Ectodermal cell (in vitro differentiated cells): ENCODE results near the gene ZSCAN10.

ENCODE experiments used
- H3K27ac ChIP-seq: 2 replicates; pipeline ENCODE4 v1.7.0; 2013; ENCODE audit warnings: mild to moderate bottlenecking, low read depth, low read length; ENCODE audit not compliant: insufficient read depth, poor library complexity, severe bottlenecking
- H3K27me3 ChIP-seq: 2 replicates; pipeline ENCODE4 v1.7.0; 2013; ENCODE audit warnings: mild to moderate bottlenecking, low read length; ENCODE audit not compliant: insufficient read depth, control insufficient read depth, poor library complexity, severe bottlenecking
- H3K36me3 ChIP-seq: one replicate; pipeline ENCODE4 v1.7.0; 2013; ENCODE audit warnings: low read length; ENCODE audit not compliant: control insufficient read depth, insufficient read depth
- H3K4me1 ChIP-seq: one replicate; pipeline ENCODE4 v1.7.0; 2013; ENCODE audit warnings: low read length; ENCODE audit not compliant: control insufficient read depth, insufficient read depth
- H3K4me3 ChIP-seq: 2 replicates; pipeline ENCODE4 v1.7.0; 2013; ENCODE audit warnings: low read depth, low read length, control low read depth; ENCODE audit not compliant: insufficient read depth
- H3K9me3 ChIP-seq: 2 replicates; pipeline ENCODE4 v1.7.0; 2013; ENCODE audit warnings: mild to moderate bottlenecking, low read length, moderate library complexity; ENCODE audit not compliant: control insufficient read depth
- WGBS, 2 experiments: methylation state at CpG; one replicate each; pipeline ENCODE4 v1.1.7; 2013; ENCODE audit warnings: missing lambda C conversion rate in 2 of 2; 5-methylcytosine and 5-hydroxymethylcytosine counted together

Gene ZSCAN10

GRCh38 chr16:3134338-3135125 is 35.4 kb upstream of the ZSCAN10 start, which contains the start of gene ZNF213:
ZNF213 (plus strand) TSS chr16:3135029; CDS start chr16:3137281, 2,252 bp downstream.
- 0% methylated on average over 63 of the region's 63 CpGs for WGBS, 2 experiments
- Histone ChIP-seq H3K9me3 (no peaks in the 10 kb centered on the region), H3K4me3 (peak within 1 kb of the TSS; percentile 100), H3K27ac (peak within 1 kb of the TSS; percentile 94), H3K4me1 (no peaks in the 10 kb centered on the region), H3K27me3 (no peaks in the 10 kb centered on the region), H3K36me3 (no peaks in the 10 kb centered on the region)

DNA sequence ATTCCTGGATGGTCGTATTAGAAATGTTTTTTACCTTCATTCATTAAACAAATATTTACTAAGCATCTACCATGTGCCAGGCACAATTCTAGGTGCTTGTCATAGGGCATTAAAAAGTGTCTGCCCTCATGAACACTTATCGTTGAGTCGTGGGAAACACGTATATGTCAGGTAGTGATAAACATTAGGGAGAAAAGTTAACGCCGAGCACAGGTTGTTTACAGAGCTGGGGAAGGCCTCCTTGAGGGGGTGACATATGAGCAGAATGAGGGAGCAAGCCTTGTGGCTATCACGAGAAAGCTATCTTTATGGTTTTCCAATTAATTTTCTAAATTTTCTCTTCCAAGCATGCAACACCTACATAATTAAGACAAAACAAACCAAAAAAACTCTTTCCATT is 34.8 kb upstream of the ZSCAN10 start:
- H3K36me3 ChIP-seq = no peaks in the 10 kb centered on the region
- H3K27me3 ChIP-seq = no peaks in the 10 kb centered on the region
- no peaks in the 10 kb centered on the region for H3K9me3 ChIP-seq
- 31 to 38% methylated on average over 6 to 7 of the region's 7 CpGs for WGBS, 2 experiments
- H3K27ac ChIP-seq = no peak overlapping the region
- H3K4me3 ChIP-seq = peak overlapping the region; percentile 100
- no peaks in the 10 kb centered on the region for H3K4me1 ChIP-seq

DNA sequence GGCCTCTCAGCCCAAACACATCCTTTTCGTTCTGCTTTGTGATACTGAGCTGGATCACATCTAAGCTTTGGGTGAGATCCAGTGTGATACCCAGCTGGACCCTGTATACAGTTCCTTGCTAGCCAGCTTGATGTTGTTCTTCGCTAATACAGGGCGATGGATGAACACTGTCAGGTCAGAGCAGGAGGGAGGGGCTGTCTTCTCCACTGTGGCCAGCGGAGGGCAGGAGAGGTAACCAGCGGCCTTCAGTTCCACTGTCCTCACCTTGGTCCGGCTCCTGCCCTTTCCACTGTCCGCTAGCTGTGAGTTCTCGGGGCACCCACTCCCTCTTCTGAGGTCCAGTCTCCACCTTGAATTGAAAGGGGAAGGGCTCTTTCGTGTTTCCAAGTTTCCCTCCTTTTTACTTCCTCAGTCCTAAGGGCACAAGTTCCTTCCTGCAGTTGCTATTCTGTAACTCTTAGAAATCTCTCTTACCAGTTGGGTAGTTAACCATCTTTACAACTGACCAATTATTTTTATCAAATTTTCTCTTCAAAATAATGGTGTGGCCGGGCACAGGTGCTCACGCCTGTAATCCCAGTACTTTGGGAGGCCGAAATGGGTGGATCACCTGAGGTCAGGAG is 32.8 kb upstream of the ZSCAN10 start:
- H3K4me1 ChIP-seq = no peaks in the 10 kb centered on the region
- WGBS, 2 experiments = 80 to 82% methylated on average over 12 of the region's 12 CpGs
- H3K4me3 ChIP-seq = no peak overlapping the region
- H3K9me3 ChIP-seq = no peaks in the 10 kb centered on the region
- no peak overlapping the region for H3K27ac ChIP-seq
- H3K27me3 ChIP-seq = no peaks in the 10 kb centered on the region
- H3K36me3 ChIP-seq = no peaks in the 10 kb centered on the region

DNA sequence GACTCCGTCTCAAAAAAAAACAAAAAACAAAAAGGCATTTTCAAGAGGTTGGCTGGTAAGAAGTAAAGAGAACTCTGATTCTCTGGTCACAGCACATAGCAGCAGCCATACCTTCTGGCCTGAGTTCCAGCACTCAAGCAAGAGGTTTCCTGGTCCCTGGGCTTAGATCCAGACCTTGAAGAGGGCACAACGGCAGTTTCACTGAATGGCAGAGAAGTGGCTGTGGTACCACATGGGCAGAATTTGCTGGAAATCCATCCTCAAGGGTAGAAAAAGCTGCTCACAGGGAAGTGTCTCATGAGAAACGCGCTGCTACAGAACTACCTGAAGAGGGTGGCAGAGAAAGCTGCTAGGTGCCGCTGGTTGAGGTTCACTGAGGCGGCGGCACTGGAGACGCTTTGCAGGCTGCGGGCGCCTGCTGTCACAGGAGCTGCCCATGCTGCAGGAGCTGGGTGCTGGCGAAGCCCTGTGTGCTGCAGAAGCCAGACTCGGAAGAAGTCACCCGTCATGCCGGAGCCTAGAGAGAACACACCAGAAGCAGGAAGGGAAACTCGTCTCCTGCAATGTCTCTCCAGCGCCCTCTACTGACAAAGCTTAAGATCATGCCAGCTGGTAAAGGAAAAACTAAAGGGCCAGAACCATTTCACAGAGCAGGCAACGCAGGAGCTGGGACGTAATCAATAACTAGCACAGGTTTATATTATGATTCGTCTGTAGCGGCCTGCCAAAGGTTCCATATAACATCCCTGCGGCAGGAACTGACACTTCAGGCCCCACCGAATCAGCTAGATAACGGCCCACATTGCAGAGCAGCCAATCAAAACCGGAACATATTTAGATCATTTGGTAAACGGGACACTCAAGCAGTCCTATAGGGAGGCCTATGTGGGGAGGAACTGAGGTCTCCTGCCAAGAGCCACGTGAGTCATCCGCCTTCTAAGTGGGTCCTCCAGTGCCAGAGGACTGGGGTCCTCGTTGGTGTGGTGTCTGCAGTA is 30.3 kb upstream of the ZSCAN10 start:
- Histone ChIP-seq H3K36me3 (no peaks in the 10 kb centered on the region), H3K4me1 (no peaks in the 10 kb centered on the region), H3K4me3 (peak overlapping the region; percentile 5), H3K27ac (peak overlapping the region; percentile 6), H3K27me3 (no peaks in the 10 kb centered on the region), H3K9me3 (no peaks in the 10 kb centered on the region)
- 59 to 60% methylated on average over 28 of the region's 28 CpGs for WGBS, 2 experiments

- H3K4me3 ChIP-seq = no peak overlapping the region
- 55 to 62% methylated on average over 6 of the region's 6 CpGs for WGBS, 2 experiments
These were observed 28.7 kb upstream of the ZSCAN10 start for GRCh38 chr16:3127745-3128144.

DNA sequence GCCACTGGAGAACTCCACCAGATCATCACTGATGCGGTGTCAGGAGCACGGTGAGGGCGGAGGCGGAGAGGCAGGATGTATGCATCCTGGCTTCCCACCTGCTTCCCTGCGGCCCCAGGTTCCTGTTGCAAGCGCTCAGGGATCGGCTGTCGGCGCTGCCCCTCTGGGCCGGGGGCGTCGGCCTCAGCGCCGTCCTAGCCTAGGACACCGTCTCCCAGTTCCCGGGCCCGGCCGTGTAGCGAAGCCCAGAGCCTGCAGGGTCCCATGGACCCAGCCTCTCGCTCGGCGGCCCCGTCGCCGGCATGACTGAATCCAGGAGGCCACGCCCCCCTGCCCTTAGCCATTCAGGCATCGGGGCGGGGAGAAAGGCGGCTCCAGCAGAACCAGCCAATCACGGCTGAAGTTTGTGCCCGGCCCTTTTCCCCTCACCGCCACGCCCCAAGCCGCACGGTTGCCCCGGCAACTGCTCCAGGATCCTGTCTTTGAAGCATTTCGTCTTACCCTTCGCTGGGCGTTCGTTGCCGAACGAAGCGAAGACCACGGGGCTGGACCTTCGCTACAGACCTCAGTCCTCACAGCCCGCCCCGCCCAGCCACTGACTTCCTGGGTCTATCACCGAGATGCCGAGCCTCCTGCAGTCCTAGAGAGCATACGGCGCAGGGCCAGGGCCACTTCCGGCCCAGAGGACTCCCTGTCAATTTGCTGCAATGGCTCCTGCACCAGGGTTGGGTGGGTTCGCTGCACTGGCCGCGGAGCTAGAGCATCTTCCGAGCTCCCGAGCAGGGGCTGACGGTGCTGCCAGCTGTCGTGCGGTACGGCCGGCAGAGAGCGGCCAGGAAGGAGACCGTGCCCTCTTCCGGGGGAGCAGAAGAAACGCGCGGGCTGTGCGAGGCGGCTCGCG is 25.1 kb upstream of the ZSCAN10 start:
- Histone ChIP-seq H3K27me3 (no peaks in the 10 kb centered on the region), H3K36me3 (no peaks in the 10 kb centered on the region)
- 1% methylated on average over 72 of the region's 72 CpGs for WGBS, 2 experiments

More at GRCh38 chr16:3127745-3128144, 28.7 kb upstream of the ZSCAN10 start:
- H3K36me3 ChIP-seq = no peaks in the 10 kb centered on the region
- no peak overlapping the region for H3K27ac ChIP-seq
- no peaks in the 10 kb centered on the region for H3K9me3 ChIP-seq
- H3K4me1 ChIP-seq = no peaks in the 10 kb centered on the region
- H3K27me3 ChIP-seq = no peaks in the 10 kb centered on the region

DNA sequence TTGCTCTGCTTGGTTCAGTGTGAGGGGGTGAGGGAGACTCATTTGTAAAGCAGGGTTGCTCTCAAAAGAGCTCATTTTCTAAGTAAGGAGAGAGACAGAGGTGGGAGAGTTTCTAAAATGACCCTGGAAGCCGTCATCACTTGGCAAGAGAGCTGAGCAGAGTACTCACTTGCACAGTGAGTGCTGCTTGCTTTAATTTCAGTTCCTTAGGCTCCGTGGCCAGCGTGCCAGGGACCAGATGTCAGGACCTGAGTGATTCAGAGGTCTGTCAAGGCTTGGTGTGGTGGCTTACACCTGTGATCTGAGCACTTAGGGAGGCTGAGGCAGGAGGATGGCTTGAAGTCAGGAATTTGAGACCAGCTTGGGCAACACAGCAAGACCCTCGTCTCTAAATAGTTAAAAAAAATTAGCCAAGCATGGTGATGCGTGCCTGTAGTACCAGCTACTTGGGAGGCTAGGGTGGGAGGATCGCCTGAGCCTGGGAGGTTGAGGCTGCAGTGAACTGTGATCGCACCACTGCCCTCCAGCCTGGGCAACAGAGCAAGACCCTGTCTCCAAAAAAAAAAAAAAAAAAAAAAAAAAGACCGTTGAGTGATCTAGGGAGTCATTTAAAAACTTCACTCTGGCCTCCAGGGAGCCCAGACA is 24.0 kb upstream of the ZSCAN10 start:
- no peaks in the 10 kb centered on the region for H3K27me3 ChIP-seq
- H3K36me3 ChIP-seq = peaks cover 3% of the 10 kb centered on the region
- 88 to 89% methylated on average over 8 of the region's 8 CpGs for WGBS, 2 experiments
- H3K9me3 ChIP-seq = no peaks in the 10 kb centered on the region
- no peaks in the 10 kb centered on the region for H3K4me1 ChIP-seq
- H3K4me3 ChIP-seq = no peak overlapping the region
- H3K27ac ChIP-seq = no peak overlapping the region

More for the DNA sequence above, 25.1 kb upstream of the ZSCAN10 start:
- H3K4me1 ChIP-seq = no peaks in the 10 kb centered on the region
- no peaks in the 10 kb centered on the region for H3K9me3 ChIP-seq
- peak overlapping the region; percentile 61 for H3K4me3 ChIP-seq
- H3K27ac ChIP-seq = peak overlapping the region; percentile 77

DNA sequence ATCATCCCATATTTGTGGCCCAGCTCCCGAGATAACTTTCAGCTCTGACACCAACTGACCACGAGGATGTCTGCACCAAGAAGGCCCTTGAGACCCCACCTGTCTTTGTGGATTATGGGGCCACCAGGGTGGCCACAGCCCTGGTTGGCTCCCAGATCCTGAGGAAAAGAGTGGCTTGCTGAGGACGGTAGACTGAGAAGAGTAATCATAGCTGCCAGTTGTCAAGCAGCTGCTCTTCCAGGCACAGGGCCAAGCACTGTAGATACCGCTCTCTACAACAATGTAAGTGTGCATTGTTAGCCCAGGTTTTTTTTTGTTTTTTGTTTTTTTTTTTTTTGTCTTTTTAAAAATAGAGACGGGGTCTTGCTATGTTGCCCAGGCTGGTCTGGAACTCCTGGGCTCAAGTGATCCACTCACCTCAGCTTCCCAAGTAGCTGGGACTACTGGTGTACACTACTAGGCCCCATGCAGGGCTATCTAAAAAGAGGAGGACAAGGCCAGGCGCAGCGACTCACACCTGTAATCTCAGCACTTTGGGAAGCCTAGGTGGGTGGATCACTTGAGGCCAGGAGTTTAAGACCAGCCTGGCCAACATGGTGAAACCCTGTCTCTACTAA is 22.9 kb upstream of the ZSCAN10 start:
- Histone ChIP-seq H3K36me3 (peaks cover 3% of the 10 kb centered on the region), H3K4me1 (no peaks in the 10 kb centered on the region), H3K9me3 (no peaks in the 10 kb centered on the region), H3K4me3 (no peak overlapping the region), H3K27ac (no peak overlapping the region), H3K27me3 (no peaks in the 10 kb centered on the region)
- 94 to 95% methylated on average over 7 of the region's 7 CpGs for WGBS, 2 experiments
